Stimulated activated CD8-positive, alpha-beta memory T cell treated with anti-CD3 and anti-CD28 coated beads, Interleukin-4, amount 100 ng/mL, for 24 hours (primary cell): Measurements from ENCODE around the gene ISCU.
"Not testable (repeated sequence)": the region's sequence is repeated elsewhere in the genome, so short reads cannot be mapped to it uniquely, and the experiment has no call there.

Experiments
- DNase-seq: peaks from one replicate; pipeline ENCODE4 v3.0.0-alpha.2; 2020; ENCODE audit warnings: low read depth

The ISCU gene

DNA sequence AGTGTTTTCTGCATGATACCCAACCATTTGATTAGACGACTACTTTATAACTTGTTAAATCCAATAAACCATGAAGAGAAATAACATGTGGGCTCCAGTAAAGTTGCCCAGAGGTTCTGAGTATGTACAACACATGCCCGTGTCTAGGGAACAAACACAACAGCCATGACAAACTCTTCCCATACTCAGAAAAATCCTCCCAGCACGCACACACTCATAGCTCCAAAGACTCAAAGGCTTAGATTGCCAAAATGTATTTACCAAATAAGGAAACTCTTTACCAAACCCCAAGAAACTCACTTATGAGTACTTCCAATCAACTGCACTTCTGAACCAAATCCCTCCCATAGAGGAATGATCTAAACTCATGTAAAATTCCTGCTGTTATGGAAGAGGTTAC, 18.7 kb upstream of the ISCU start:
- no peak for DNase-seq

DNA sequence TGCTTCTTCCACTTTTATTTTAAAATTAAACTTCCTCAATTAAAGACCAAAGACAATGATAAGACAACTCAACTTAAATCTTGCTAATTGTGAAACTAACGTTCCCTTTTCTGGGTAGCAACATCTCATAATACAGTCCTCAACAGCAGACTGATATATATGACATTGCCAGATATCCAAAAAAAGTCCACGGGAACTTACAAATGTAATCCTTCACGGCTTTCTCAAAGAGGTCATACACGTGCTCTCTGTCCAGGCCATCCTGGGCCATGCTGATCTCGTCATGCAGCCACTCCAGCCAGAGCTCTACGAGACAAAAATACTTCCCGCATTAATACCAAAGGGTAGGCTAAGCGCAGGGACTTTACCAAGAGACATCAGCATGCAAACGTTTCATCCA, 14.7 kb upstream of the ISCU start:
- DNase-seq = no peak

- no peak for DNase-seq
These were observed 13.4 kb upstream of the ISCU start for GRCh38 chr12:108548954-108549521.

GRCh38 chr12:108551535-108551934, 10.9 kb upstream of the ISCU start:
- DNase-seq = no peak

DNA sequence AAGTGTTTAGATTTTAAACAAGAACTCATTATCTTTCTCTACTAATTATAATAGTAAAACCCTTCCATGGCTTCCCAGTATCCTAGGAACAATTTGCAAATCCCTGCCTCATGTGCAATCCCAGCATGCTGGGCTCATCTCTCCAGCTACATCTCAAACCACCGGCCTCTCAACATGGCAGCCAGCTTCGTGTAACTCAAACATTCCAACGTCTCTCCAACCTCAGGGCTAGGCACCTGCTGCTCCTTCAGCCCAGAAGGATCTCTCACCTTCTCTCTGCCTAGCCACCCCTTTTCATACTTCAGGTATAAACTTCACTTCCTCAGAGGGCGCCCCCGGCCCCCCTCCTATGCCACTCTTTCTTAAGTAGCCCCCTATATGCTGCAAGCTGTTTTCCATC, 8.6 kb upstream of the ISCU start:
- no peak for DNase-seq

DNA sequence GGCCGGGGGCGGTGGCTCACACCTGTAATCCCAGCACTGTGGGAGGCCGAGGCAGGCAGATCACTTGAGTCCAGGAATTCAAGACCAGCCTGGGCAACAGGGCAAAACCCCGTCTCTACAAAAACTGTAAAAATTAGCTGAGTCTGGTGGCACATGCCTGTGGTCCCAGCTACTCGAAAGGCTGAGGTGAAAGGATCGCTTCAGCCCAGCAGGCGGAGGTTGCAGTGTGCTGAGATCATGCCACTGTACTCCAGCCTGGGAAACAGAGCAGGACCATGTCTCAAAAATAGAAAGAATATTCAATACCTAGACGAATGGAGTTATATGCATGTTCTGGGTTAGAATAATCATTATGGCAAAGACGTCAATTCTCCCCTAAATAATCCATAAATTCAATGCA, 7.0 kb upstream of the ISCU start:
- DNase-seq = not testable (repeated sequence)

- DNase-seq = no peak
These were observed 3.3 kb upstream of the ISCU start for GRCh38 chr12:108559007-108559655.

GRCh38 chr12:108559748-108560147, 2.6 kb upstream of the ISCU start:
- no peak for DNase-seq

- no peak for DNase-seq
These were observed 2.1 kb upstream of the ISCU start for GRCh38 chr12:108560321-108560721.

DNA sequence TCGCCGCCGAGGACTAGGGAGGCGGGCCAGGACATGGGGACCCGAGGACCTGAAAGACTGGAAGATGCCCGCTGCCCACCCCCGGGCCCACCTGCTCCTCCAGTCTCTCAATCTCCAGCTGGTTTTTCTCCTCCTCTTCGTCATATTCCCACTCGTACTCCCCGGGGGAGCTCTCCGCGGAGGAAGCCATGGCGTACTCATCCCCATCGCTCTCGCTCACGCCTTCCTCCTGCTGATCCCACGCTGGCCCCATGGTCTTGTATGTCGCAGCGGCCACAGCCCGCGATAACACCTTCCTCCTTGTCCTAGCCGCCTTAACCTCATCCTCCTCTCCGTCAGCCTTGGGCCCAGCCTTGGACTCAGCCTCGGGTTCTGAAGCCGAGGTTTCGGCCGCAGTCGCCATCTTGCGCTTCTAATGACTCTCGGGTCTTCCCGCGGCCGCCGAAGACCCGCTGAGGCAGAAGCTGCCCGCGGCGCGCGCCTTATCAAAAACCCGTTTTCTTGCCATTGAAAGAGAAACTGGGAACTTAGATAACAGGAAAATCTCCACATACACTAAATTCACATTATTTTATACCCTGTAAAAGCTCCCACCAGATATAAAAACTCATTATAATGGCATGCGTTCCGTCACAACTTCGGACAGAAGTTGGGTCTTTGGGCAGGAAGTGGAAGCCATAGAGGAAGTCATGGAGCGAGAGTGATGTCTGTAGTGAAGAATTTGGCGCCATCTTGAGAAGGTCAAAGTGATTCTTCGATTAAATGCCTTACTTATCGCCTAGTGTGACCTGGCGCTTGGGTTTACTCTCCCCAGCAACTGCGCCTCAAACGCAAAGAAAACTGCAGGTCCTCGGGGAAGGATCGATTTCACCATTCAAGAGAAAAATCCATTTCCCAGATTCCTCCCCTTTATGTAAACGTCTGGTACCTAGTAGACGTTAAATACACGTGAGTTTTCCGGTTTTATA, 1.4 kb upstream of the ISCU start, which contains the start of gene SART3:
SART3 (minus strand) TSS at position 422 of the 968 bp plus-strand sequence; CDS start at position 403, 19 bp downstream.
- peak; percentile 71 for DNase-seq

GRCh38 chr12:108561852-108562347, 496 bp upstream of the ISCU start:
- DNase-seq = no peak

DNA sequence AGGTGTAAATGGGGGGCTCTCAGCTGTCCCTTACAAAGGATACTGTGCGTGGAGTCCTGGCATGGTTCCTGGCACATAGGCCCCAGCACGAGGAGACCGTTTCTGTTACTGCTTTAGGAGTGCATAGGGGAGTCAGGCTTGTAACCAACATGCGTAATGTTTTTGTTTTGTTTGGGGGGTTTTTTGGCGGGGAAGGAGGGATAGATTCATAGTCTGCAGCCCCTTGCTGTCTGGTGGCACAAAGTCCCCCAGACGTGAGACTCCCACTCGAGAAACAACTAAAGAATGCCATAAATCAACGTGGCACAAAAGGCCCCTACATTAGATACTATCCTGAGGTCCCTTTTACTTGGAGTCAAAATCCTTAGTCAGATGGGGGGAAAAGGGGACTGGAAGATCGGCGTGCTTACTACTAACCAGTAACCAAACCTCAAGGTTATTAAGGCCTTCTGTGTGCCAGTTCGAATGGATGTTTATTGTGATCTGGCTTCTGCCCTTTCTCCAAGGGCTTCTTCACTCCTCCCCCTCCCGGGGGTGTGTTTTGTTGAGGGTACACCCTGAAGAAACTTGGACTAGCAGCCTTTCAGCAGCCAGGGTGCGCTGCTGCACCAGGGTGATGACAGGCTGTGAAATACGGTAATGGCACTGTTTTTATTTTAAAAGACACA, 874 bp downstream of the ISCU start:
- DNase-seq = peak; percentile 73

GRCh38 chr12:108563804-108564151, 1.4 kb downstream of the ISCU start:
- DNase-seq = no peak

- DNase-seq = no peak
These were observed 2.3 kb downstream of the ISCU start for GRCh38 chr12:108564724-108565123.

GRCh38 chr12:108565146-108565545, 2.8 kb downstream of the ISCU start:
- DNase-seq = no peak

- peak; percentile 40 for DNase-seq
These were observed 3.6 kb downstream of the ISCU start for GRCh38 chr12:108565976-108566375.

GRCh38 chr12:108566452-108566851, 4.1 kb downstream of the ISCU start:
- DNase-seq = no peak

- DNase-seq = no peak
These were observed 5.3 kb downstream of the ISCU start for GRCh38 chr12:108567406-108568337.

DNA sequence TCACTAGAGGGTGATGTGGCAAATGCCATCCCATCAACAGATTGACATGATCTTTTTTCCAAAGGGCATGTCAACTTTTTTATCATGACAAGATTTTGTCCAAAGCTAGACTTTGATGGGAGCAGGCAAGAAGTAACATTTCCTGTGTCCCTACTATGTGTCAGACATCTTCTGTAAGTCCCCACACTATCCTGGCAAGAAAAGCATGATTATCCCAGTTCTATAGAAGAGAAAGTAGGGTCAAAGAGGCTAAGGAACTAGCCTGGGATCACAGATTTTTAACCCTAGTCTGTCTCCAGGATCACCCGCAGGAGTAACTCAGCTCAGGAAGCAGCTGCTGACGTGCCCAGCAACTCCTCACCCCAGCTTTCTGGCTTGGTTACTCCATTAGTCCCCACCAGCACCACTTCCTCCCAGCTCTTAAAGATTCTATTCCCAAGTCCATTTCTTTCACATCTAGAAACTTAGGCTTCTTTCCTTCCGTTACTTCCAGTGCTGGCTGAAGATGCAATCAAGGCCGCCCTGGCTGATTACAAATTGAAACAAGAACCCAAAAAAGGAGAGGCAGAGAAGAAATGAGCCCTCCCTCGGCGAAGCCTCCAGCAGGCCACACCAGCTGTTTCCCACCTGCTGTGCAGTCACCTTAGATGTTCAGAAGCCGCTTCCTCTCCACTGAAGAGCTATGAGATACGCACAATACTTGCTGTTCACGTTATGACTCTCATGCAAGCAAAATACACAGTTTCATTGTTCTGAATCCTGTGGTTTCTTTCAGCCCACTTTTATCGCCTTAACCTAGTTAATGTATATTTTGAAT, 6.2 kb downstream of the ISCU start:
- peak; percentile 38 for DNase-seq
